Gastrocnemius medialis (tissue), 4 donors: Measurements from ENCODE around the gene CEBPA. TPM values are rescaled to one million over a fixed set of nuclear protein-coding genes. Genes with fewer than 3 reads are reported as not detected.

Source experiments
- ATAC-seq, 2 donors: fragments of 150-250 bp; one replicate each; pipeline ENCODE4 v1.9.1; 2016
- DNase-seq, 2 donors: peaks; one replicate each; pipeline ENCODE4 v3.0.0-alpha.2; 2019
- H3K27ac ChIP-seq, 4 donors: fragments of 200-600 bp; sonication (generic); 1 replicate in 1 of 4; 2 replicates in 3 of 4; pipeline ENCODE4 v1.5.1; 2016 to 2018; ENCODE audit warnings: mild to moderate bottlenecking in 2 of 4, moderate library complexity in 1 of 4
- H3K27me3 ChIP-seq, 3 donors: fragments of 200-600 bp; sonication (generic) in 2 of 3; 1 replicate in 1 of 3; 2 replicates in 2 of 3; pipeline versions ENCODE4 v1.5.1 to v1.6.0; 2016 to 2019; ENCODE audit warnings: mild to moderate bottlenecking in 1 of 3, moderate library complexity in 1 of 3
- H3K36me3 ChIP-seq, 2 donors: fragments of 200-600 bp; sonication (generic) in 1 of 2; one replicate each; pipeline ENCODE4 v1.5.1; 2017 to 2018
- H3K4me1 ChIP-seq, 2 donors: fragments of 200-600 bp; sonication (generic) in 1 of 2; one replicate each; pipeline ENCODE4 v1.5.1; 2016 to 2017; ENCODE audit warnings: mild to moderate bottlenecking in 2 of 2
- H3K4me3 ChIP-seq, 4 donors: fragments of 200-600 bp; sonication (generic) in 3 of 4; 1 replicate in 1 of 4; 2 replicates in 3 of 4; pipeline ENCODE4 v1.5.1; 2016 to 2019; ENCODE audit warnings: mild to moderate bottlenecking in 2 of 4
- H3K9me3 ChIP-seq, 3 donors: fragments of 200-600 bp; sonication (generic) in 2 of 3; 1 replicate in 1 of 3; 2 replicates in 2 of 3; pipeline ENCODE4 v1.5.1; 2016 to 2019
- POLR2A ChIP-seq, 2 donors: fragments of 450-650 bp; IDR thresholded peaks; one replicate each; pipeline ENCODE4 v1.6.1; 2017; ENCODE audit warnings: antibody characterized with exemption in 2 of 2, mild to moderate bottlenecking in 2 of 2, moderate library complexity in 2 of 2
- in situ Hi-C, 4 donors: fragments of 200-750 bp; cut with MboI; loops; one replicate each; pipeline versions ENCODE4 v1.15.0 to v1.8.0; 2017; ENCODE audit warnings: low sequenced_read_pairs in 4 of 4
- intact Hi-C: fragments of 100-400 bp; cut with DNase I; formaldehyde crosslinking; loops from one replicate; pipeline ENCODE4 v1.15.1; 2023; ENCODE audit warnings: low total_unique reads
- total RNA-seq, 4 donors: library from RNA; depleted of rRNA; stranded (reverse); fragments of >200 nt; gene quantifications; one replicate each; pipeline versions ENCODE4 v1.1.0 to v1.2.3, GENCODE V29; 2016
- TF ChIP-seq, protein P1 (sequence below), 5 experiments: fragments of 450-650 bp in 3 of 5; fragments of 200-600 bp in 2 of 5; sonication (generic) in 2 of 5; IDR thresholded peaks in 4 of 5; conservative IDR thresholded peaks in 1 of 5; 1 replicate in 4 of 5; 2 replicates in 1 of 5; pipeline ENCODE4 v1.5.1; 2016 to 2019; ENCODE audit warnings: antibody characterized with exemption in 5 of 5, mild to moderate bottlenecking in 3 of 5, moderate library complexity in 3 of 5

Gene CEBPA
- total RNA-seq, 4 donors from 2014 or later, result 11.9 to 29.9 (median 25.5) TPM

DNA sequence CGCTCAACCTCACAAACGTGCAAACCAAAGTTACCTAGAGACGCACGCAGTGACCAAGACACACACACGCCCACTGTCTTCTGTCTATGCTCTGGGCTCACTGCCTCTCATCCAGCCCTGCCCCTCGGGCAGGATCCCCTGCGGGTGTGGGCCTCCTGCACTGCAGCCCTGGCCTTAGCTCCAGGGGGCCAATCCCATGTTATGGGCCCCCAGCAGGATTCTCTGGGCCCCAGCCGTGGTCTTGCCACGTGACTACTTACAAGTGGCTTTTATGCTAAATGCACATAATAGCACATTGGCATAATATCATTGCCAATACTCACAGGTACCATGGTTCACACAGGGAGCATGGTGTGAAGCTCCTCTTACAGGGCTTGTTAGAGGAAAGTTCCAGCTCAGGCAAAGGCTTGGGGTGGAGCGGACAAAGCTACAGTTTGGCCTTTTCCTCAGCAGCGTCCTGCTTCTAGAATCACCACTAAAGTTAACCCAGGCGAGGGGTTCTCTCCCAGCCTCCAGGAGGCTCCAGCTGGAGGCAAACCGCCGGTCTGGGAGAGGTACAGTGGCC, 37.4 kb downstream of the CEBPA start:
- in situ Hi-C loops (no loop called here), intact Hi-C loops (no loop called here)
- no peak for TF ChIP-seq POLR2A (IDR thresholded peaks at IDR 0.05)
- TF ChIP-seq, protein P1, sequence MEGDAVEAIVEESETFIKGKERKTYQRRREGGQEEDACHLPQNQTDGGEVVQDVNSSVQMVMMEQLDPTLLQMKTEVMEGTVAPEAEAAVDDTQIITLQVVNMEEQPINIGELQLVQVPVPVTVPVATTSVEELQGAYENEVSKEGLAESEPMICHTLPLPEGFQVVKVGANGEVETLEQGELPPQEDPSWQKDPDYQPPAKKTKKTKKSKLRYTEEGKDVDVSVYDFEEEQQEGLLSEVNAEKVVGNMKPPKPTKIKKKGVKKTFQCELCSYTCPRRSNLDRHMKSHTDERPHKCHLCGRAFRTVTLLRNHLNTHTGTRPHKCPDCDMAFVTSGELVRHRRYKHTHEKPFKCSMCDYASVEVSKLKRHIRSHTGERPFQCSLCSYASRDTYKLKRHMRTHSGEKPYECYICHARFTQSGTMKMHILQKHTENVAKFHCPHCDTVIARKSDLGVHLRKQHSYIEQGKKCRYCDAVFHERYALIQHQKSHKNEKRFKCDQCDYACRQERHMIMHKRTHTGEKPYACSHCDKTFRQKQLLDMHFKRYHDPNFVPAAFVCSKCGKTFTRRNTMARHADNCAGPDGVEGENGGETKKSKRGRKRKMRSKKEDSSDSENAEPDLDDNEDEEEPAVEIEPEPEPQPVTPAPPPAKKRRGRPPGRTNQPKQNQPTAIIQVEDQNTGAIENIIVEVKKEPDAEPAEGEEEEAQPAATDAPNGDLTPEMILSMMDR (IDR thresholded peaks at IDR 0.05 in 4 of 5, conservative IDR thresholded peaks at IDR 0.05 in 1 of 5), result no peak
- H3K27ac ChIP-seq, result no peak overlapping the region
- no peaks in the 10 kb centered on the region for H3K27me3 ChIP-seq
- no peaks in the 10 kb centered on the region for H3K4me1 ChIP-seq
- H3K9me3 ChIP-seq, result no peaks in the 10 kb centered on the region
- DNase-seq, result no peak
- H3K4me3 ChIP-seq, result no peak overlapping the region
- no peak for ATAC-seq
- no peaks in the 10 kb centered on the region for H3K36me3 ChIP-seq

DNA sequence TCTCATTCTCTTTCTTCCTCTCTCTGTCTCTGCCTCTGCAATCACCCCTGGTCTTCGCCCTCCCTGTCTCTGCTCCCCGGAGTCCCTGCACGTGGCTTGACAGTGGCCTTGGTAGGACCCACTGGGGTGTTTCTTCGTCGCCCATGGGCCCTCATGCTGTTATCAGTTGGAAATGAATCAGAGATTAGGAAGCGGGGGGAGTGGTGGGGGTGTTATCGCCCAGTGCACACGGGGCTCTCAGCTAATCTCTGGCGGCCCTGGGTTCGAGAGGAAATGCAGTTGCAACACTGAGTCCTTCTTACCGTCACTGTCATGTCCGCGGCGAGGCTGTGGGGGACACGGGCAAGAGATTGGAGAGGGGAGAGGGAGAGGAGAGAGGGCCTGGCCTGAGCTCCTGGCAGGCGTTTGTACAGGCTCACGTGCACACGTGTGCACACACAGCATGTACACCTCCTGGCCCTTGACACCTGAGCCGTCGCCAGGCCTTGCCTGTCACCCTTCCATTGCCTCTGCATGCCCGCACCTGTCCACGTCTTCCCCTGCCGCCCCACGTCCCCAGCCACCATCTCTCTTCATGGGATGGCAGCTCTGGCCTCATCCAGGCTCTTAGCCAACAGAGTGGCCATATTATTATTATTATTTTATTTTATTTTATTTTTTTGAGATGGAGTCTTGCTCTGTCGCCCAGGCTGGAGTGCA, 38.9 kb downstream of the CEBPA start:
- intact Hi-C loops, result no loop called here
- no peak for TF ChIP-seq POLR2A (IDR thresholded peaks at IDR 0.05)
- TF ChIP-seq, protein P1 (IDR thresholded peaks at IDR 0.05 in 4 of 5, conservative IDR thresholded peaks at IDR 0.05 in 1 of 5), result no peak
- H3K9me3 ChIP-seq, result no peaks in the 10 kb centered on the region
- in situ Hi-C loops, result no loop called here
- H3K27ac ChIP-seq, result no peak overlapping the region
- DNase-seq (no peak), ATAC-seq (no peak)
- no peak overlapping the region for H3K4me3 ChIP-seq
- H3K36me3 ChIP-seq, result no peaks in the 10 kb centered on the region
- no peaks in the 10 kb centered on the region for H3K27me3 ChIP-seq
- H3K4me1 ChIP-seq, result no peaks in the 10 kb centered on the region

DNA sequence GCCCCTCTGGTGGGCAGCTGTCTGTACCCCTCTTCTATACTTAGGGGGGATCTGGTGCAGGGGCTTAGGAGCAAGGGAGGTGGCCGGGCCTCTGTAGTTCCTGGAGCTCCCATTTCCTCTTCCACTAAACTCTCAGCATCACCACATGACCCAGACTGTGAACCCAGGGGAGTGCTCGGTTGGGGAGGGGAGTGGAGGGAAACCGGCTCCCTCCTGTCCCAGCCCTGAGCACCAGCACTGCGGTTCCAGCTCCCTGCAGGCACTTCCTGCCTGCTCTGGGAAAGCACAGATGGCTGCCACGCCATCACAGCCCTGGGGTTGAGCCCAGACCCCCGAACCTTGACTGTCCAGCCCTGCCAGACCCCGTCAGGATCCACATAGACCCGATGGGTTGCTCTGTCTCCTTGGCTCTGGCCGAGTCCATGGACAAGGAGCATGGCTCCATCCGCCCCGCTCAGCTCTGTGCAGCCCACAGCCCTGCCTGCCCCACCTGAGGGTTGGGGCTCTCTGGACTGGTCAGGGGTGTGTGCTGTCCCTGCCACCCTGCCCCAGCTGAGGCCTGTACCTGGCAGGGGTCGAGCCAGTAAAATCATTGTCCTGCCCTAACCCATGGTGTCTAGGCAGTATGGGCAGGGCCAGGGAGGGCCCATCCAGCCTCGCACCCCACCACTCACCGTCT, 40.7 kb downstream of the CEBPA start:
- H3K27ac ChIP-seq, result no peak overlapping the region
- H3K36me3 ChIP-seq, result no peaks in the 10 kb centered on the region
- intact Hi-C loops (no loop called here), in situ Hi-C loops (no loop called here)
- no peaks in the 10 kb centered on the region for H3K4me1 ChIP-seq
- TF ChIP-seq, protein P1 (IDR thresholded peaks at IDR 0.05 in 4 of 5, conservative IDR thresholded peaks at IDR 0.05 in 1 of 5), result no peak
- no peak for TF ChIP-seq POLR2A (IDR thresholded peaks at IDR 0.05)
- no peaks in the 10 kb centered on the region for H3K9me3 ChIP-seq
- DNase-seq (no peak), ATAC-seq (no peak)
- no peak overlapping the region for H3K4me3 ChIP-seq
- H3K27me3 ChIP-seq, result no peaks in the 10 kb centered on the region

DNA sequence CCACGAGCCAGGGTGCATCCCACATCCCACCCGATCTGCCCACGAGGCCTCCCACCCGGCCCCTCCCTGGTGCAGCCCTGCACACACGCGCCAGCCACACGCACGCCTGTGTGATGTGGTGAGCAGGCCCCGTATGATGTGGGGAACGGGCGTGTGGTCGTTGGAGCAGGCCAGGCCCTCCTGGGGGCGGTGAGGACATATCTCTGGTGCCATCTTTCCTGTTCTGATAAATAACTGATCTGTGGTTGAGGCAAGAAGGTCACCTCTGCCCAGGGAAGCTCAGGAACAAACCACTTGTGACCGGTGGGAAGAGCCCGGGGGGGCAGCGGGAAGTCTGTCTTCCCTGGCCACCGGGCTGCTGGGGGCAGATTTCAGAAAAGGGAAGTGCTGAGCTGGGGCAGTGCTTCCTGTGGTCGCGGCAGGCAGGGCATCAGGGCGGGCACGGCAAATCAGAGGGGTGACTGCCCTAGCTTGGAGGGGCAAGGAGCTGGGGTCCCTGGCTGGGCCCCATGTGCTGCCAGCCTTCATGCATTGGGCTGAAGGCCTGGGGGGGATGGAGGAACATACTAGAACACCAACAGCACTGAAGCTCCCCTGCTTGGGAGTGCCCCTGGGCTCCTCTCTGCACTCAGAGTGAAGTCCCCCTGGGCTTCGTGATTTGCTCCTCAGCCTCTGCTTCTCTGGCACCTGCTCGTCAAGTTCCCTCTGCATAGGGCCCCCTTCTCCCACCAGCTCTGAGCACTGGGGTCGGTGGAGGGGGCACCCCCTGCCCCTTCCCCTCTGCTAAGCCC, 41.5 kb downstream of the CEBPA start:
- DNase-seq (no peak), ATAC-seq (no peak)
- H3K27ac ChIP-seq, result no peak overlapping the region
- H3K9me3 ChIP-seq, result no peaks in the 10 kb centered on the region
- no peaks in the 10 kb centered on the region for H3K36me3 ChIP-seq
- H3K27me3 ChIP-seq, result no peaks in the 10 kb centered on the region
- no peak overlapping the region for H3K4me3 ChIP-seq
- intact Hi-C loops (no loop called here), in situ Hi-C loops (no loop called here)
- TF ChIP-seq, protein P1 (IDR thresholded peaks at IDR 0.05 in 4 of 5, conservative IDR thresholded peaks at IDR 0.05 in 1 of 5), result no peak
- TF ChIP-seq POLR2A (IDR thresholded peaks at IDR 0.05), result no peak
- no peaks in the 10 kb centered on the region for H3K4me1 ChIP-seq
